ENCODE measurements around the gene CAPG.
"Not testable (repeated sequence)": the region's sequence is repeated elsewhere in the genome, so short reads cannot be mapped to it uniquely, and the experiment has no call there.

CAPG gene

DNA sequence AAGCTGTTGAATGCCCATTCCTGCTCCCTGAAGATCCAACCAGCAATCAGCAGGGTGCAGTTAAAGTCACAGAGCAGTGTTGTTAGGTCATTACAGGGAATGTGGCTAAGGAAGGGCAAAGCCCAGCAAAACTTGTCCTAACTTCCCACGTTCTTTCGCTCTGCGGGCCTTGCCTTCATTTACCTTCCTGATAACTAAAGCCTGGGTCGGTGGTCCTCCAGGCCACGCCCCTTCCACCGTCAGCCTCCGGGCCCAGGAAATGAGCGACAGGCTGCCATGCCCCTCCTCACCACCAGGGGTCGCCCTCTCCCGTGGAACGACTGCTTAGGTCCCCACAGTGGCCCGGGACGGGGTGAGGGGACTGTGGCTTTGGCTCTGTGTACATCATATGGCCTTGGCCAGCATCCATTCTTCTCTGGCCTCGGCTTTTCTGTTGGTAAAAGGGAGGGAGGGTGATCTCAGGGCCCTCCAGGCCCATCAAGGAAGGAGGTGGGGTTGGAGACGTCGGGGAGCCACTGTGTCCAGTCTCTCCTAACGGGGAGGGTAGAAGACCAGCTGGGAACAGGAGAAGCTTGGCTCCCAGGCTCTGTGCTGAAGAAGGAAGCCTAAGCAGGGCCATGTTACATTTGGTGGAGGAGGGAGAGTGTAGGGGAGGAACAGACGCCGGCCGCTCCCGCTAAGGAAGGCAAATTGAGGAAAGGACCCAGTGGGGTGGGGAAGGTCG is 10.5 kb upstream of the CAPG start:
- peak; percentile 82 to 91 (median 88) for DNase-seq

DNA sequence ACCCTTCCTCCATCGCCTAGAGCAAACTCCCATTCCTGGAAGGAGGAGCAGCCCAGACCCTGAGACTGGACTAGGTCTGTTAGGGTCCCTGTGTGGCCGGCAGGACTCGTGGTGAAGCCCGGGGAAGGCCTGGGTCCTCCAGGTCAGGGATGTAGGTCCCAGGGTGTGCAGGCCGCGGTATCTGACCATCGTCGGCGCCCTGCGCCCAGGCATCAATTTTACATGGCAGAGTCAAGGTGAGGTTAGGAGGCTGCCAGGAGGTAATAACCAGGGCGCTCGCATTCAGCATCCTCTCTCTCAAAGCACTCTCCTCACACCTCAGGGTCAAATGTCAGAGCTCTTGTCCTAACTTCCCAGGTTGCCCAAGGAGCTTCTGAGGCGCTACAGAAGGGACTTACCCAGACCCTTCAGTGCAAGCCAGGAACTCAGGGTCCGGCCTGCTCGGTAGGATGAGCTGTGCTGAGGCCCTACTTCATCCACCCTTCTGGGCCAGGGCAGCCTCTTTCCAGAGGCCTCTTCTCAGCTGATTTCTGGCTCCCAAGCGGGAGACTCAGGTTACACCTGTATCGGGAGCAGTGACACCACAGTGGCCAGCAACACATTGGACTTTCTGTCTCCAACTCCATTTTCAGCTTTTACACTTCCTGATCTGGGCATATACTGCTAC is 9.0 kb upstream of the CAPG start:
- no peak for DNase-seq

DNA sequence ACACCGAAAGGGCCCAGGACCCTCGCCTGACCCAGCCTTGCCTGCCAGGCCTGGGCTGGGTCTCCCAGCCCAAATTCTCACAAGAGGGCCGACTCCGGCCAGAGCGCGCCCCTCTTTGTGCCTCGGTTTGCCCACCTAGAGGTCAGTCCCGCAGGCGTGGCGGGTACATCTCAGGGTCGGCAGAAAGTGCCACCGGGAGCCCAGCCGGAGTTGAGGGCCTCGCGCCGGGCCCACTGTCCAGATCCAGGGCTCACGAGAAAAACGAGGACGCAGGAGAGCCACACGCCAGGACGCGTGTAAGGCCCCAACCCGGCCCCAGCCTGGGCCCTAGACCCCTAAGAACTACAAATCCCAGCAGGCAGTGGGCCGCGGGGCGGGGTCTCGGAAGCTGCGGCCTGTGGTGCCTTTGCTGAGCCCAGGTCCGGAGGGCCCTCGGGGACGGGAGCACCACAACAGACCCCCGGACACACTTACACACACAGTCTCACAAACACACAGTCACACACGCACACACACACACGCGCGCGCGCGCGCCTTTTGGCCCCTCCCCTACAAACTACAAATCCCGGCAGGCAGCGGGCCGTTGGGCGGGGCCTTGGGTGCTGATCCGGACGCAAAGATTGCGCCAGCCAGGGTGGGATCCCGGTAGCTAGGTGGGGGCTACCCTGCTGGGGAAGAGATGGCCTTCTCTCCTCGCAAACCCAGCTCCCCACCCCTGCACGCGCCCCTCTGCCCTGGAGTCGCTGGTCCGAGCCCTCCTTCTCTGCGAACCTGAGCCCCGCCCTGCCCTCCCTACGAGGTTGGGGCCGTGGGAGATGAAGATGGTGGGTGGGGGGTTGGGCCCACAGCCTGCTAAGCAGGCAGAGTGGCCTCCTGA is 8.2 kb upstream of the CAPG start, which contains the start of gene SH2D6:
Gene SH2D6 (plus strand): TSS at position 583 of the 877 bp plus-strand sequence. CDS start 10,752 bp downstream, outside the sequence.
- DNase-seq, result peak; percentile 82 to 92 (median 84)

GRCh38 chr2:85415980-85416650 is 5.9 kb upstream of the CAPG start:
- peak; percentile 89 to 97 (median 96) for DNase-seq

- peak; percentile 95 to 99 (median 97) for DNase-seq
Measured at GRCh38 chr2:85414761-85415553, 4.8 kb upstream of the CAPG start.

- not testable (repeated sequence) for DNase-seq
Measured at GRCh38 chr2:85414421-85414759, 4.2 kb upstream of the CAPG start.

- peak; percentile 89 to 96 (median 89) for DNase-seq
Measured at GRCh38 chr2:85413592-85414420, 3.6 kb upstream of the CAPG start.

- no peak for DNase-seq
Measured at GRCh38 chr2:85411405-85411748, 1.2 kb upstream of the CAPG start.

GRCh38 chr2:85410584-85411404 is 628 bp upstream of the CAPG start:
- peak in 2 of 3 donors; percentile 59 to 67 for DNase-seq

DNA sequence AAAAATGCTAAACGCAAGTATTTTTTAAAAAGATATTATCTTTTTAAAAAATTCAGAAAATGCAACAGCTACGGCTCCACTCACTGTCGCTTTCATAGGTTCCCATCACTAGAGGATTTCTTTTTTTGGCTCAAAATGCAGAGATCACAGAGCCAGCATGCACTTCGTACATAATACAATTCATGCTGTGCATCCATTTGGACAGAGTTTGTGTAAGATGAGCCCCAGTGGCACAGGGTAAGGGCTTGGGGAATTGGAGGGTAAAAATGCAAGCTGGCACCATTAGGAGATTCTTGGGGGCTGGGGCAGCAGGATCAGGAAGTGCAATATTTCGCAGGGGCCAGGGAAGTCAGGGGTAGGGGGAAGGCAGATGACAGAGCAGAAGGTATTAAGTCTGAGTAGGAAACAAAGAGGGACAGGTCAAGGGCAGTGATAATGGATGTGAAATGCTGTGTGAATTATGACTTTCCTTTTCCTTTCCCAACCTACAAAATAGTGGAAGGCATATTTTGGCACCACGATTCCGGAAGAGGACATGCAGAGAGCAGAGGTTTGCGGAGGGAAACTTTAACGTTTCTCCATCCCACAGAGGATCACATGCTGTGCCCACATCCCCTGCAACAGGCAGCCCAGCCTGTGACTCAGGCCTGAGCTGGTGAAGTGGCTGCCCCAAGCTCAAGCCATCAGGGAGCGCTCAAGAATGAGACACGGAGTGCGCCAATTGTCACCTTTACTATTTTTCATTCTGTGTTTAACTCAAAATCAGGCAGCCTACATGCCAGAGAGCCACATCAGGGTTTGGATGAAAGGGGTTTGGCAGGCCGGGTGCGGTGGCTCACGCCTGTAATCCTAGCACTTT is 4.7 kb downstream of the CAPG start:
- DNase-seq, result peak; percentile 94 to 97 (median 96)

DNA sequence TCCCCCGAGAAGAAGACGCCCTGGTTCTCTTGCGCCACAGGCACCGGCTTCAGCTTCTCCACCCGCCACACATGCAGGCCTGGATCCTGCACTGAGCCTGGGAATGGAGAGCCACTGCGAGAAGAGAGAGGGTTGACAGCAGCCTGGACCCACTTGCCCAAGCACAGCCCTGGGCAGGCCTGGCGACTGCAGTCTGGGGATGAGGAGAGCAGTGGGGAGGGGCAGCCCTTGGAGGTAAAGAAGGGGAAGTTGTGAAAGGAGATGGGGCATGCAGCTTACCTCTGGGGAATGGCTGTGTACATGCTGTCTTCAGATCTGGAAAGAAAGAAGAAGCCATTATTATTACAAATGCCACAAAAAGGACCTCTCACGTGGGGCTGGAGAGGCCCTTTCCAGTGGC is 8.3 kb downstream of the CAPG start:
- DNase-seq, result no peak

GRCh38 chr2:85401464-85401805 is 8.7 kb downstream of the CAPG start:
- no peak for DNase-seq

DNA sequence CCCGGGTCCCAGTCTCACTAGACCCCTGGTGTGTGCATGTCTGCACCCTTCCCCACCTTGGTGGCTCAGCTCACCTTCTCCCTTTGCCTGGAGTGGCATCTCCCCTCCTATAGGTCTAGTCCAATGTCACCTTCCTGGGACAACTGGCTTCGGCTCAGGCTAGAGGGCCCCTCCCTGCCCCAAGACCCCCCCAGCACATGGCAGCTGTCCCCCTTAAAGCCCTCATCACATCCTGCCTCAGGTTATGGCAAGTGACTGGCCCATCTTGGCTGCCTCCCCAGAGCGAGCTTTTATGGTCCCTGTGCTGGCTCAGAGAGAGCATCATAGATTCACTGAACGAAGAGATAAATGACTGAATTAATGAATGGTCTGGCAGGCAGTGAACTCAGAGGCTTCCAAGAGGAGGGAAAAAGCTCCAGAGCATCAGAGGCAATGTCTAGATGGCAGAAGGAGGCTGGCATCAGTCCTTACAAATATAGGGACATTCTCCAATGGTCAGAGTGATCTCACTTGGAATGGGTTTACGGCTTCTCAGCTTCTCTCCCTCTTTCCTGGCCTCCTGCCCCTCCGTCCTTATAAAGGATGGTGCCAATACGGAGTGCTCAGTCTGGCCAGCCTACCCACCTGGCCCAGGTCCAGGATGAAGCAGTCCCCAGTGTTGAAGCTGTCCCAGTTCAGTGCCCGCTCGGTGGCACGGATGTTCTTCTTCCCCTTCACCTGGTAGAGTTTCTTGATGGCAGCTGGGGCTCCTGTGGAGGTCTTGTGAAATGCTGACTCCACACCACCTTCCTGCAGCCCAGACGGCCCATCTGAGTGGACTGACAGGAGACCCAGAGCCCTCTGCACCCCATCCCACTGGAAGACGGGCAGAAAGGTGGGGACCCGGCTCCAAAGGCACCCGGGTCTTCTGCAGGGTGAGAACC is 9.4 kb downstream of the CAPG start:
- DNase-seq, result no peak

GRCh38 chr2:85400023-85400422 is 10.1 kb downstream of the CAPG start:
- no peak for DNase-seq

DNA sequence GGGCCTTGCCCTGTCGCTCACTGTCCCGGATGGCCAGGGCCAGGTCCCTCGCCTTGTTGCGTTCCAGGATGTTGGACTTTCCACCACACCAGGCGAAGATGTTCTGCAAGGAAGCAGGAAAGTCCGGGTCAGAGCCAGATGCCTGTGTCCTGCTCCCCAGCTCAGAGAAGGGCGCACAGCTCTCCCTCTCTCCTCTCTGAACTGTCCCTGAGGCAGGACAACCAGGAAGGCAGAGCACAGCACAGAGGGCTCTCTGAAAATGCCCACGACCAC is 11.0 kb downstream of the CAPG start:
- no peak for DNase-seq

- no peak for DNase-seq
Measured at GRCh38 chr2:85398426-85399182, 11.6 kb downstream of the CAPG start.

DNA sequence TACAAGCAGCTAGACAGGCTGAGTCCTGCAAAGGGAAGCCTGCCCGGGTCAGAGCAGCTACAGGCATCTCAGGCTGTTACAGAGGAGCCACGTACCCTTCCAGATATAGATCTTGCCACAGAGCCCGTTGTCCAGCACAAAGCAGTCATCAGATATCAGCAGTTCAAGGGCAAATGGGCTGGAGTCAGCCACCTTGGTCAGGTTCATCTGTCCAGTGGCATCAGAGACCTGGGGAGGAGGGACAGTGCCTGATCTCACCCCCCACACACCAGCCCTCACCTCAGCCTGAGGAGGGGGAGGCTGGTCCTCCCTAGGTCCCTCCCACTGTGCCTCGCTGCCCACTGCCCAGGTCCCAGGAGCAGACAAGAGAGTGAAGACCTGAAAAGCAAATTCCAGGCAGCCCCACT is 12.2 kb downstream of the CAPG start:
- no peak for DNase-seq
